B cell (primary cell): ENCODE results near the gene PLCB1. TPM values are rescaled to one million over a fixed set of nuclear protein-coding genes. Genes with fewer than 3 reads are reported as not detected.

Source experiments
- ATAC-seq: fragments of 200-7000 bp; cut with Tn5 transposase; one replicate; pipeline ENCODE4 v1.10.0; 2021; ENCODE audit warnings: low read depth, mild to moderate bottlenecking, moderate number of reproducible peaks, moderate library complexity
- CTCF ChIA-PET: fragments of 350-600 bp; sonication (Branson Sonifier 250); formaldehyde crosslinking; loops from one replicate; lab custom pipeline; 2021; ENCODE audit warnings: antibody characterized with exemption, inconsistent platforms; lab: Charles Lee
- POLR2A ChIA-PET: fragments of 350-600 bp; sonication (Branson Sonifier 250); formaldehyde crosslinking; loops from one replicate; lab custom pipeline; 2021; ENCODE audit warnings: antibody characterized with exemption; lab: Charles Lee
- DNase-seq: peaks from one replicate; pipeline ENCODE4 v3.0.0; 2013
- H2AFZ ChIP-seq: 2 replicates; pipeline ENCODE4 v1.6.1; 2012; ENCODE audit warnings: mild to moderate bottlenecking, low read depth, low read length; ENCODE audit not compliant: insufficient read depth, poor library complexity, severe bottlenecking
- H3K27ac ChIP-seq, 2 donors: 1 replicate in 1 of 2; 2 replicates in 1 of 2; pipeline ENCODE4 v1.5.1; 2012 to 2013; ENCODE audit warnings: low read length in 2 of 2, mild to moderate bottlenecking in 2 of 2, moderate library complexity in 1 of 2
- H3K27me3 ChIP-seq, 4 experiments: fragments of 200-600 bp in 1 of 4; sonication (generic) in 1 of 4; replicated peaks in 1 of 4; 1 replicate in 2 of 4; 2 replicates in 2 of 4; pipeline versions ENCODE4 v1.6.1 to v1.7.0; 2013 to 2016; ENCODE audit warnings: low read length in 3 of 4, mild to moderate bottlenecking in 2 of 4, mixed read lengths in 1 of 4, moderate library complexity in 1 of 4; ENCODE audit not compliant: insufficient read depth in 4 of 4, control insufficient read depth in 3 of 4; ENCODE audit errors: control extremely low read depth in 1 of 4
- H3K36me3 ChIP-seq, 2 experiments: replicated peaks in 1 of 2; 1 replicate in 1 of 2; 2 replicates in 1 of 2; pipeline versions ENCODE4 v1.6.1 to v1.7.1; 2013; ENCODE audit warnings: low read length in 1 of 2; ENCODE audit not compliant: insufficient read depth in 2 of 2, control insufficient read depth in 1 of 2; ENCODE audit errors: control extremely low read depth in 1 of 2, extremely low read depth in 1 of 2
- H3K4me1 ChIP-seq, 2 donors: fragments of 200-600 bp in 1 of 2; sonication (generic) in 1 of 2; 1 replicate in 1 of 2; 2 replicates in 1 of 2; pipeline versions ENCODE4 v1.5.1 to v1.6.1; 2013 to 2017; ENCODE audit warnings: low read length in 2 of 2; ENCODE audit not compliant: control insufficient read depth in 2 of 2, insufficient read depth in 2 of 2
- H3K4me2 ChIP-seq: replicated peaks from 2 replicates; pipeline ENCODE3; 2012; ENCODE audit warnings: mild to moderate bottlenecking, low read depth, low read length; ENCODE audit not compliant: poor library complexity, severe bottlenecking
- H3K4me3 ChIP-seq, 5 experiments: fragments of 200-600 bp in 1 of 5; sonication (generic) in 1 of 5; 1 replicate in 3 of 5; 2 replicates in 2 of 5; pipeline versions ENCODE4 v1.5.1 to v1.7.0; 2011 to 2016; ENCODE audit warnings: low read length in 4 of 5, mild to moderate bottlenecking in 4 of 5, low read depth in 2 of 5, control low read depth in 1 of 5, moderate library complexity in 1 of 5; ENCODE audit not compliant: insufficient read depth in 1 of 5; ENCODE audit errors: control extremely low read depth in 1 of 5, extremely low read depth in 1 of 5
- H3K79me2 ChIP-seq: fragments of 200-600 bp; sonication (generic); one replicate; pipeline ENCODE4 v1.6.0; 2016; ENCODE audit warnings: low read length; ENCODE audit not compliant: control insufficient read depth, insufficient read depth
- H3K9ac ChIP-seq: fragments of 200-600 bp; sonication (generic); 2 replicates; pipeline ENCODE4 v1.6.1; 2017; ENCODE audit warnings: mild to moderate bottlenecking, low read length, moderate library complexity
- H3K9me3 ChIP-seq, 3 donors: one replicate each; pipeline versions ENCODE4 v1.6.1 to v1.7.1; 2013; ENCODE audit warnings: low read length in 2 of 3; ENCODE audit not compliant: control insufficient read depth in 2 of 3, insufficient read depth in 1 of 3; ENCODE audit errors: control extremely low read depth in 1 of 3
- H4K20me1 ChIP-seq: 2 replicates; pipeline ENCODE4 v1.6.0; 2012; ENCODE audit warnings: mild to moderate bottlenecking, low read length; ENCODE audit not compliant: insufficient read depth, control insufficient read depth, poor library complexity, severe bottlenecking
- H3K27ac Mint-ChIP-seq: one replicate; pipeline ENCODE4 v1.8.0; 2021; ENCODE audit warnings: mixed read lengths
- H3K27me3 Mint-ChIP-seq: one replicate; pipeline ENCODE4 v1.8.0; 2021; ENCODE audit warnings: mixed read lengths
- H3K4me1 Mint-ChIP-seq: one replicate; pipeline ENCODE4 v1.8.0; 2021; ENCODE audit warnings: mixed read lengths
- H3K4me3 Mint-ChIP-seq: one replicate; pipeline ENCODE4 v1.8.0; 2021; ENCODE audit warnings: mixed read lengths
- H3K9me3 Mint-ChIP-seq: one replicate; pipeline ENCODE4 v1.8.0; 2022; ENCODE audit warnings: mixed read lengths; ENCODE audit not compliant: insufficient read depth
- CTCF ChIP-seq: fragments of 200-600 bp; IDR thresholded peaks from one replicate; pipeline ENCODE4 v1.8.0; 2022; ENCODE audit warnings: antibody characterized with exemption, mild to moderate bottlenecking
- EZH2 ChIP-seq: IDR thresholded peaks from 2 replicates; pipeline ENCODE4 v1.6.1; 2012; ENCODE audit warnings: borderline replicate concordance, low read depth, mild to moderate bottlenecking, moderate library complexity, low read length; ENCODE audit not compliant: insufficient read depth, poor library complexity, severe bottlenecking
- WGBS: methylation state at CpG from one replicate; pipeline ENCODE4 v1.1.5; 2013; ENCODE audit warnings: missing lambda C conversion rate; ENCODE audit not compliant: insufficient coverage; 5-methylcytosine and 5-hydroxymethylcytosine counted together
- intact Hi-C: fragments of 100-400 bp; cut with micrococcal nuclease; formaldehyde crosslinking; loops from one replicate; pipeline ENCODE4 v1.10.0; 2022
- polyA plus RNA-seq: library from polyadenylated mRNA; depleted of rRNA; stranded (reverse); fragments of >200 nt; gene quantifications from 2 replicates; pipeline ENCODE4 v1.2.3, GENCODE V29; 2012
- total RNA-seq, 2 donors: library from RNA; stranded (reverse); fragments of 120-200 nt in 1 of 2; gene quantifications; 1 replicate in 1 of 2; 2 replicates in 1 of 2; pipeline versions ENCODE4 v1.2.3 to v1.2.4, GENCODE V29; 2013 to 2022

PLCB1 gene
- total and polyA plus RNA-seq, 2 donors (not counting 1 experiment from before 2014, with no cell fraction given): 0.18 to 0.47 TPM

- Mint-ChIP-seq H3K27me3 (no peaks in the 10 kb centered on the region), H3K4me1 (no peaks in the 10 kb centered on the region), H3K4me3 (no peak overlapping the region), H3K27ac (no peak overlapping the region), H3K9me3 (no peaks in the 10 kb centered on the region)
- no peaks in the 10 kb centered on the region for H3K9me3 ChIP-seq
- no peak overlapping the region for H3K27ac ChIP-seq
- POLR2A ChIA-PET: no interaction called here
- no CpG with 5 or more reads among the region's 2 CpGs for WGBS
- H3K4me3 ChIP-seq: no peak overlapping the region
- H3K36me3 ChIP-seq: no peaks in the 10 kb centered on the region
- no peaks in the 10 kb centered on the region for H4K20me1 ChIP-seq
- no peaks in the 10 kb centered on the region for H3K27me3 ChIP-seq
- H3K4me2 ChIP-seq: no peak overlapping the region
- TF ChIP-seq CTCF (no peak), EZH2 (no peak)
- no peak overlapping the region for H3K9ac ChIP-seq
- ATAC-seq (no peak), DNase-seq (no peak)
- H3K79me2 ChIP-seq: no peaks in the 10 kb centered on the region
- CTCF ChIA-PET: no interaction called here
- no peaks in the 10 kb centered on the region for H3K4me1 ChIP-seq
- intact Hi-C loops: no loop called here
- no peak overlapping the region for H2AFZ ChIP-seq
Measured at GRCh38 chr20:8296536-8296935, 164.5 kb downstream of the PLCB1 start.

GRCh38 chr20:8298426-8299043 lies 166.5 kb downstream of the PLCB1 start:
- ATAC-seq: no peak
- Mint-ChIP-seq H3K27me3 (no peaks in the 10 kb centered on the region), H3K4me3 (no peak overlapping the region), H3K27ac (no peak overlapping the region), H3K9me3 (no peaks in the 10 kb centered on the region), H3K4me1 (no peaks in the 10 kb centered on the region)
- no CpG with 5 or more reads among the region's 1 CpG for WGBS
- no peaks in the 10 kb centered on the region for H4K20me1 ChIP-seq
- no peaks in the 10 kb centered on the region for H3K79me2 ChIP-seq
- no peak overlapping the region for H3K4me3 ChIP-seq
- H3K27me3 ChIP-seq: no peaks in the 10 kb centered on the region
- H2AFZ ChIP-seq: no peak overlapping the region
- no peak overlapping the region for H3K4me2 ChIP-seq
- no peak for TF ChIP-seq EZH2
- intact Hi-C loops: no loop called here
- H3K36me3 ChIP-seq: no peaks in the 10 kb centered on the region
- no peaks in the 10 kb centered on the region for H3K4me1 ChIP-seq
- ChIA-PET POLR2A (interaction anchor here (0.7 kb wide), 1 partner anchor 19 kb away, joined by 5 read pairs; no protein-coding TSS in a partner anchor), CTCF (no interaction called here)
- no peak overlapping the region for H3K27ac ChIP-seq
- H3K9me3 ChIP-seq: no peaks in the 10 kb centered on the region
- no peak overlapping the region for H3K9ac ChIP-seq
- no peak for DNase-seq
